Prostate gland (tissue), 2 donors: ENCODE measurements around the gene STAB1. TPM values are rescaled to one million over a fixed set of nuclear protein-coding genes. Genes with fewer than 3 reads are reported as not detected.

Experiments used
- DNase-seq: peaks from one replicate; pipeline ENCODE4 v3.0.0-alpha.2; 2019; ENCODE audit warnings: low spot score
- H3K27ac ChIP-seq, 2 donors: fragments of 200-600 bp; sonication (generic); 2 replicates each; pipeline ENCODE4 v1.5.1; 2017 to 2019
- H3K27me3 ChIP-seq: fragments of 200-600 bp; sonication (generic); replicated peaks from 2 replicates; pipeline ENCODE4 v1.5.1; 2019; ENCODE audit not compliant: insufficient read depth
- H3K36me3 ChIP-seq, 2 donors: fragments of 200-600 bp; sonication (generic); 1 replicate in 1 of 2; 2 replicates in 1 of 2; pipeline versions ENCODE4 v1.5.1 to v1.8.1; 2017 to 2019
- H3K4me1 ChIP-seq: fragments of 200-600 bp; sonication (generic); replicated peaks from 2 replicates; pipeline ENCODE4 v1.5.1; 2019
- H3K4me3 ChIP-seq, 2 donors: fragments of 200-600 bp; sonication (generic); 2 replicates each; pipeline ENCODE4 v1.5.1; 2017 to 2019
- H3K9me3 ChIP-seq: fragments of 200-600 bp; sonication (generic); 2 replicates; pipeline ENCODE4 v1.5.1; 2017
- CTCF ChIP-seq, 4 experiments: fragments of 200-600 bp in 2 of 4; fragments of 450-650 bp in 2 of 4; sonication (generic) in 2 of 4; IDR thresholded peaks; 1 replicate in 3 of 4; 2 replicates in 1 of 4; pipeline ENCODE4 v1.5.1; 2016 to 2019; ENCODE audit warnings: antibody characterized with exemption in 4 of 4, mild to moderate bottlenecking in 2 of 4, moderate library complexity in 2 of 4
- POLR2A ChIP-seq: fragments of 450-650 bp; IDR thresholded peaks from one replicate; pipeline ENCODE4 v1.6.1; 2016; ENCODE audit warnings: antibody characterized with exemption, mild to moderate bottlenecking
- POLR2AphosphoS5 ChIP-seq: sonication (generic); formaldehyde crosslinking; IDR thresholded peaks from one replicate; pipeline ENCODE4 v1.6.1; 2017; ENCODE audit warnings: antibody characterized with exemption
- whole genome bisulfite sequencing: methylation state at CpG from one replicate; pipeline ENCODE4 v1.1.5; 2018; 5-methylcytosine and 5-hydroxymethylcytosine counted together
- intact Hi-C: fragments of 100-400 bp; cut with DNase I; formaldehyde crosslinking; loops from one replicate; pipeline ENCODE4 v1.14.2; 2022
- total RNA-seq, 2 donors: library from RNA; depleted of rRNA; stranded (reverse); fragments of >200 nt; gene quantifications; one replicate each; pipeline ENCODE4 v1.1.0, GENCODE V29; 2016

STAB1 gene
- total RNA-seq, 2 donors from 2014 or later, result 21.8 to 68.6 TPM

DNA sequence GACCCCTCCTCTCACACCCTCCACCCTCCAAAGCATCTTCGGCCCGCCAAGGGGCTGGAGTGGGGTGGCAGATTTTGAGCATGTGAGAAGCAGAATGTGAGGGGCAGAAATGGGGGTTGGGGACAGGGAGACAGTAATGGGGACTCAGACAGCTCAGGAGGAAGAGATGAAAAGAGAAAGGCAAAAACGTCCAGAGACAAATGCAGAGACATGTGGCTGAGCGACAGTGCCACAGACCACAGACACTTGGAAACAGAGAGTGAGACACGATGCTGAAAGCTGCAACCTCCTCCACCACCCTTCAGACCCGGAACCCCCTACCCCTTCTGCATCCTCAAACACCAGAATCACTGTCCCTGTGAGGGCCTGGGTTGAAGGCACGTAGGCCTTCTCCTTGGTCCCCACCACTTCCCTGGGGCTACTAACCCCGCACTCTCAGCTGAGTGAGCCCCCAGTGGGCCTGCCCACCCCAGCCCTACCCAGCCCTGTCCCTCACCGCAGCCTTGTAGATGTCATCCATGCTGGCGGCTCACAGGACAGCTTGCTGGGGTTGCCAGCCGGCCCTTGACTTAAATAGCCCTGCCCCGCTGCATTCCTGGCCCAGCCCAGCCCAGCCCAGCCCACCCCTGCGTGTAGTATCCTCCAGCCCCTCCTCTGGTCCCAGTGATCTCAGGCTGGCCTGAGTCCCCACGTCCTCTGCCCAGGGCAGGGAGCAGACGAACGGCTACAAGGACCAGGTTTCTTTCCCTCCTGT is 41.5 kb upstream of the STAB1 start, which contains the start of gene TNNC1:
TNNC1 (minus strand) TSS at position 546 of the 754 bp plus-strand sequence; CDS start at position 520, 26 bp downstream.
- H3K36me3 ChIP-seq, result peaks cover 0 to 2% of the 10 kb centered on the region in 2 donors
- no peaks in the 10 kb centered on the region for H3K27me3 ChIP-seq
- TF ChIP-seq POLR2AphosphoS5, result no peak
- TF ChIP-seq POLR2A, result no peak
- no peak for TF ChIP-seq CTCF (IDR thresholded peaks at IDR 0.05)
- H3K27ac ChIP-seq, result peak within 1 kb of the TSS; percentile 94 to 96
- H3K4me1 ChIP-seq, result no peaks in the 10 kb centered on the region
- no peaks in the 10 kb centered on the region for H3K9me3 ChIP-seq
- intact Hi-C loops, result no loop called here
- peak within 1 kb of the TSS in 1 of 2 donors; percentile 95 for H3K4me3 ChIP-seq
- 75% methylated on average over 16 of the region's 16 CpGs for WGBS
- DNase-seq, result no peak

DNA sequence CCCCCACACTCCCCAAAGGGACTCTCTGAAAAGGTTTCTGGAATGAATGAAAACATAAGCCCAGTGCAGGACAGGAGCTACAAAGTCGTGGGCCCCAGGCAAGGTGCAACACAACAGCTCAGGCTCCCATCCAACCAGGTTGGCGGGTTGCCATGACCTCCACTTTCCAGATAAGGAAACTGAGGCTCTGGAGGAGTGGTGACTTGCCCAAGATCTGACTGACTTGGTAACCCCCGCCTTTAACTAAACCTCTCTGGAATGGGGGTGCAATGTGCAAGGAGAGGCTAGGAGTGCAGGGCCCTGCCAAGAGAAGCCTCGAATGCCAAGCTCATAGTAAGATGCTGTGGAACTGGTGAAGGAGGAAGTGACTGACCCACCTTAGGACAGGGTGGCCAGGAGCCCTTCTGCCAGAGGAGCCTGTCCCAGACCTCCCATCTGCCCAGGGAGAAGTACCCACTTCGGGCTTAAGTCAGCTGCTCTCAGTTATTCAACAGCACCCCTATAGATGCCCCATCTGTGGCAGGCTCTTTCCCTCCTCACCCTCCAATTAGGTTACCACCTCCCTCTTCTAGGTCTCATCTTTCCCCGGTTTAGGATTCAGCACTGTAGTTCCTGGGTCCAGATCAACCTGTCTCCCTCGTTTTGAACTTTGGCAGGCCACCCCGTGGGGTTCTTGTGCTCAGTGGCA is 40.7 kb upstream of the STAB1 start:
- intact Hi-C loops, result no loop called here
- WGBS, result 56% methylated on average over 8 of the region's 8 CpGs
- H3K4me1 ChIP-seq, result no peaks in the 10 kb centered on the region
- H3K27me3 ChIP-seq, result no peaks in the 10 kb centered on the region
- peak overlapping the region; percentile 94 to 96 for H3K27ac ChIP-seq
- H3K4me3 ChIP-seq, result peak overlapping the region in 1 of 2 donors; percentile 95
- no peak for TF ChIP-seq CTCF (IDR thresholded peaks at IDR 0.05)
- no peak for TF ChIP-seq POLR2AphosphoS5
- TF ChIP-seq POLR2A, result no peak
- peaks cover 3 to 9% of the 10 kb centered on the region in 2 donors for H3K36me3 ChIP-seq
- no peak for DNase-seq
- H3K9me3 ChIP-seq, result no peaks in the 10 kb centered on the region

DNA sequence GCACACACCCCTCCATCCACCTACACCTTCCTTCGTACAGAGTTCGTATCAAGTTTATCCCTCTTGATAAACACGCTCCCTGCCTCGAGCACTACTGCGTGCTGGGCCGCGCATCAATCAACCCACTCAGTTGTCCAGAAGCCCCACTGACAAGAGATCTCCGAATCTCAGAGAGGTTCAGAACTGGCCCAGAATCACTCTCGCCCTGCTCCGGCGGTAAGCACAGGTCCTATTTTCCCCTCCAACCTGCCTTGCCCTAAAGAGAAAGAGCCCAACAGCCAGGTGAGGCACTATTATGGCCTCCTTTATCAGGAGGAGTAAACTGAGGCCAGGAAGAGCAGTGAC is 40.2 kb upstream of the STAB1 start:
- no peak for DNase-seq
- H3K36me3 ChIP-seq, result peaks cover 3 to 9% of the 10 kb centered on the region in 2 donors
- WGBS, result 39% methylated on average over 11 of the region's 11 CpGs
- H3K27ac ChIP-seq, result peak overlapping the region; percentile 94 to 96
- peak overlapping the region; percentile 95 to 100 for H3K4me3 ChIP-seq
- no peaks in the 10 kb centered on the region for H3K4me1 ChIP-seq
- H3K27me3 ChIP-seq, result no peaks in the 10 kb centered on the region
- no peak for TF ChIP-seq CTCF (IDR thresholded peaks at IDR 0.05)
- no peak for TF ChIP-seq POLR2A
- TF ChIP-seq POLR2AphosphoS5, result no peak
- intact Hi-C loops, result no loop called here
- no peaks in the 10 kb centered on the region for H3K9me3 ChIP-seq

GRCh38 chr3:52455283-52456168 is 39.6 kb upstream of the STAB1 start, which contains the start of gene NISCH:
Gene NISCH, plus strand, starts transcription at chr3:52455604. Its CDS starts 38 bp downstream, at chr3:52455642.
- peak within 1 kb of the TSS; percentile 95 to 100 for H3K4me3 ChIP-seq
- H3K27me3 ChIP-seq, result no peaks in the 10 kb centered on the region
- H3K36me3 ChIP-seq, result peaks cover 3 to 9% of the 10 kb centered on the region in 2 donors
- DNase-seq, result peak; percentile 89
- peak within 1 kb of the TSS; percentile 94 to 96 for H3K27ac ChIP-seq
- peak in 1 of 4 experiments; percentile 13 for TF ChIP-seq CTCF (IDR thresholded peaks at IDR 0.05)
- TF ChIP-seq POLR2A, result peak; percentile 84
- TF ChIP-seq POLR2AphosphoS5, result peak; percentile 81
- H3K4me1 ChIP-seq, result no peaks in the 10 kb centered on the region
- H3K9me3 ChIP-seq, result no peaks in the 10 kb centered on the region
- WGBS, result under 1% methylated on average over 67 of the region's 86 CpGs
- intact Hi-C loops, result no loop called here
